AG09319 (cell line): ENCODE data around the gene ABTB1.

Experiments
- DNase-seq: peaks from one replicate; pipeline ENCODE4 v3.0.0-alpha.2; 2010; ENCODE audit warnings: low read depth; ENCODE audit errors: extremely low read depth
- TF ChIP-seq, protein P1 (sequence below): IDR thresholded peaks from 2 replicates; pipeline ENCODE4 v1.5.1; 2011; ENCODE audit warnings: low read depth, mild to moderate bottlenecking, inconsistent platforms, low read length, moderate library complexity

ABTB1 gene

DNA sequence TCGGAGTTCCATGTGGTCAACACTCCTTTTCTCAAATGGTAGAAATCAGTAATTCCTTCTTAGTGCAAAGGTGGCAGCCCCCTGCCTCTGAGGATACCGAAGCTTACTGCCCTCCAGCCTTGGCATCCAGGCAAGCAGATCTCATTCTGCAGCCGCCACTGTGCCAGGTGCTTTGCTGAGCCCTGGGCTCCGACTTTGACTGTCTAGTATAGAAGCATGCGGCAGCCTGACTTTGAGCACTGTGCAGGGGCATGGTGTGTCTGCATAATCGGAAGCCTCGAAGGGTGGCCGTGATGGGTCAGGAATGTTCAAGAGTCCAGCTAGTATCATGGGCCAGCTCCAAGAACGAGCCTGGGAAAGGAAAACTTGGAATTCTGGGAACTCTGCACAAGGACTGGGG is 39.7 kb downstream of the ABTB1 start:
- no peak for DNase-seq
- TF ChIP-seq, protein P1, sequence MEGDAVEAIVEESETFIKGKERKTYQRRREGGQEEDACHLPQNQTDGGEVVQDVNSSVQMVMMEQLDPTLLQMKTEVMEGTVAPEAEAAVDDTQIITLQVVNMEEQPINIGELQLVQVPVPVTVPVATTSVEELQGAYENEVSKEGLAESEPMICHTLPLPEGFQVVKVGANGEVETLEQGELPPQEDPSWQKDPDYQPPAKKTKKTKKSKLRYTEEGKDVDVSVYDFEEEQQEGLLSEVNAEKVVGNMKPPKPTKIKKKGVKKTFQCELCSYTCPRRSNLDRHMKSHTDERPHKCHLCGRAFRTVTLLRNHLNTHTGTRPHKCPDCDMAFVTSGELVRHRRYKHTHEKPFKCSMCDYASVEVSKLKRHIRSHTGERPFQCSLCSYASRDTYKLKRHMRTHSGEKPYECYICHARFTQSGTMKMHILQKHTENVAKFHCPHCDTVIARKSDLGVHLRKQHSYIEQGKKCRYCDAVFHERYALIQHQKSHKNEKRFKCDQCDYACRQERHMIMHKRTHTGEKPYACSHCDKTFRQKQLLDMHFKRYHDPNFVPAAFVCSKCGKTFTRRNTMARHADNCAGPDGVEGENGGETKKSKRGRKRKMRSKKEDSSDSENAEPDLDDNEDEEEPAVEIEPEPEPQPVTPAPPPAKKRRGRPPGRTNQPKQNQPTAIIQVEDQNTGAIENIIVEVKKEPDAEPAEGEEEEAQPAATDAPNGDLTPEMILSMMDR, result no peak

DNA sequence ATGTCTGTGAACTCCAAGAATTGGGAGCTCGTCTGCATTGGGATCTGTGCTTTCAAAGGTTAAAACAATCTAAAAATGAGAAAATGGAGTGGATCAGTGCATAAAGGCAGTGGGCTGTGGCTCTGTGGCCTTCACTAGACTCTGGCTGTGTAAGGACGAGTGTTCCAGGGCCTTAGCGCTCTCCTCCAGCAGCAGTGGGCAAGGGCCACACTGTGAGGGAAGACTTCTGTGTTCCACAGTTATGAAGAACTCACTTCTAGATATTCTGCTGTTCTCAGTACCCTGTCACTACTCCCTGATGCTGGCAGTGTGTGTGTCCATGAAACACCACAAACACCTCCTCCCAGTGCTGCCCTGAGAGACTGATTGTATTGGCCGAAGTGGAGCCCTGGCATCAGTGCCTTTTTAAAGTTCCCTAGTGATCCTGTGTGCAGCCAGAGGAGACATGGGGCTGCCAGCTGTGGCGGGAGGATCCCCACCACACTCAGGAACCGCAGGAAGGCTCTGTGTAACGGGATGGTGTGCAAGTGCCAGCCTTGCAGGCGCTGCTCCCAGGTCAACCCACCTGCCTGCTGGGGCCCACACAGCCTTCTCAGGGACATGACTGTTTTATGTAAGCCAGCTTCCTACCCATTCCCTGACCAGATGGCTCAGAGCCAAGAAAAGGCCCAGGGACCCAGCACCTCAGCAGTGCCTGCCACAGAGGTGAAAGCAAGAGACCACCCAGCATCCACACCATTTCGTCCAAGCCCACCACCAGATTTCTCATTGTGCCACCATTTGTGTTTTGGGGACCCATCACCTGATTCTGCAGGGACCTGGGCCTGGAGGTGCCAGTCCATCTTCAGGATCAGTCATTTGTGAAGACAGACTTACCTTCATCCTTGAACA is 40.4 kb downstream of the ABTB1 start:
- TF ChIP-seq, protein P1, result no peak
- no peak for DNase-seq

DNA sequence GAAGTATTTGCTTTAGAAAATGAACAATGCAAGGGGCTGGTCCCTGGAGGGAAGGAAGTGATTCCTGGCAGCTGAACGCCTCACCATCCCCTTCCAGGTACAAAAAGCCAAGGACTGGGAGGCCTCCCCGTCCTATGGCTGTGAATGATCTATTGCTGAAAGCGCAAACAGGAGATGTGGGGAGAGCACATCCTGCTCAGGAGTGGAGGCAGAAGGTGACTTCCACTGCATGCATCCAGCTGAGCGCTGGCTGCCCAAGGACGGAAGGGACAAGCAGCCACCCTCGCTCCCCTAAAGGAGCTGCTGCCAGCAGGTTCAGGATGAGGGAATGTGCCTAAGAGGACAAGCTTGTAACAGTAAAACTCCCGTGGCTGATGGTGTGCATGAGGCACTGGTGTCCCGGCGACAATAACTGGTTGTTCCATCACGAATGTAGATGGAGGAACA is 41.4 kb downstream of the ABTB1 start:
- DNase-seq, result no peak
- TF ChIP-seq, protein P1, result no peak

DNA sequence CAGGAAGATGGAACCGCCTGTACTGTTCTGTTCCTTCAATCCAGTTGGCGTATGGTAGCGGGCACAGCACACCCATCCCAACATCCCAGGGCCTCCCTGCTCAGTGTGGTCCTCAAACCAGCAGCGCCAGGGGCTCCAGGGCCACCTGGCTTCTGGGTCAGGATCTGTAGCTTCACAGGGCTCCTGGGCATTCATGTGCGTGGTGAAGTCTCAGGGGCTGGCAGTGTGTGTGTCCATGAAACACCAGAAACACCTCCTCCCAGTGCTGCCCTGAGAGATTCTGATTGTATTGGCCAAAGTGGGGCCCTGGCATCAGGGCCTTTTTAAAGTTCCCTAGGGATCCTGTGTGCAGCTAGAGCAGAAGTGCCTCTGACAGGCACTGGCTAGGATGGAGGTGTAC is 42.1 kb downstream of the ABTB1 start:
- TF ChIP-seq, protein P1, result no peak

GRCh38 chr3:127715532-127715931 is 42.8 kb downstream of the ABTB1 start:
- TF ChIP-seq, protein P1, result no peak

More for the DNA sequence above, 42.1 kb downstream of the ABTB1 start:
- no peak for DNase-seq

GRCh38 chr3:127716384-127716783 is 43.6 kb downstream of the ABTB1 start:
- TF ChIP-seq, protein P1, result no peak
- DNase-seq, result no peak

More at GRCh38 chr3:127715532-127715931, 42.8 kb downstream of the ABTB1 start:
- no peak for DNase-seq
